ENCODE results near the gene ADRA2C.

DNA sequence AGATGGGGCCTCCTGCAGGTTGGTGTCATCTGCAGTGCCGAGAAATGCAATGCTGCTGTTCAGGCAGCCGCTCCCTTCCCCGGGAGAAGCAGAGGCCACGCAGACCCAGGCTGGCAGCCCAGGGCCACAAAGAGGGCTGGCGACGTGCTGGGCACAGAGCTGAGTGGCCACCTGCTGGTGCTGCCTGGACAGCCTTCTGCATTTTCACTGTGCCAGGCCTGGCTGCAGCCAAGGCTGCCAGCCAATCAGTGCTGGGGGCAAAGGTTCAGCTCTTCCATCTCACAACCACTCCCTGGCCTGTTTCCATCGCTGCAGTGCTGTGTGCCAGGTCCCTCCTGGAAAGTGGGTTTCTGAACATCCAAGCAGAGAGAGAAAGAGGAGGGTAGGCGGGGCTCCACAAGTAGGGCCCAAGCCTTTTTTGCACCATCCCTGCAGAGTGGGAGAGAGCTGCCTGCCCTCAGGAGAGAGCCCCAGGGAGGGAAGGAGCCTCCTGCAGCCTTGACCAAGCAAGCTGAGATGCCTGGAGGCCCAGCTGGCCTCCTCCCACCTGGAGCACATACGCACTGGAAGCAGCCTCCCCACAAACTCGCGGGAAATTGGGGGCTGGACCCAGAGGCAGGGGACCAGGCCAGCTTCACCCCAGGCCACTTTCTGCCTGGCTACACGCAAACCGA, 20.1 kb downstream of the ADRA2C start:
- TF ChIP-seq, protein P1, sequence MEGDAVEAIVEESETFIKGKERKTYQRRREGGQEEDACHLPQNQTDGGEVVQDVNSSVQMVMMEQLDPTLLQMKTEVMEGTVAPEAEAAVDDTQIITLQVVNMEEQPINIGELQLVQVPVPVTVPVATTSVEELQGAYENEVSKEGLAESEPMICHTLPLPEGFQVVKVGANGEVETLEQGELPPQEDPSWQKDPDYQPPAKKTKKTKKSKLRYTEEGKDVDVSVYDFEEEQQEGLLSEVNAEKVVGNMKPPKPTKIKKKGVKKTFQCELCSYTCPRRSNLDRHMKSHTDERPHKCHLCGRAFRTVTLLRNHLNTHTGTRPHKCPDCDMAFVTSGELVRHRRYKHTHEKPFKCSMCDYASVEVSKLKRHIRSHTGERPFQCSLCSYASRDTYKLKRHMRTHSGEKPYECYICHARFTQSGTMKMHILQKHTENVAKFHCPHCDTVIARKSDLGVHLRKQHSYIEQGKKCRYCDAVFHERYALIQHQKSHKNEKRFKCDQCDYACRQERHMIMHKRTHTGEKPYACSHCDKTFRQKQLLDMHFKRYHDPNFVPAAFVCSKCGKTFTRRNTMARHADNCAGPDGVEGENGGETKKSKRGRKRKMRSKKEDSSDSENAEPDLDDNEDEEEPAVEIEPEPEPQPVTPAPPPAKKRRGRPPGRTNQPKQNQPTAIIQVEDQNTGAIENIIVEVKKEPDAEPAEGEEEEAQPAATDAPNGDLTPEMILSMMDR (conservative IDR thresholded peaks at IDR 0.05; ENCODE audit: low read depth in 2 of 2), result no peak
- TF ChIP-seq EZH2 (IDR thresholded peaks at IDR 0.05; ENCODE audit: low read depth, unreplicated experiment), result no peak
- TF ChIP-seq CREB1 (CRISPR knock-in tag; IDR thresholded peaks at IDR 0.05; ENCODE audit: low read depth), result no peak
- TF ChIP-seq, protein P2, sequence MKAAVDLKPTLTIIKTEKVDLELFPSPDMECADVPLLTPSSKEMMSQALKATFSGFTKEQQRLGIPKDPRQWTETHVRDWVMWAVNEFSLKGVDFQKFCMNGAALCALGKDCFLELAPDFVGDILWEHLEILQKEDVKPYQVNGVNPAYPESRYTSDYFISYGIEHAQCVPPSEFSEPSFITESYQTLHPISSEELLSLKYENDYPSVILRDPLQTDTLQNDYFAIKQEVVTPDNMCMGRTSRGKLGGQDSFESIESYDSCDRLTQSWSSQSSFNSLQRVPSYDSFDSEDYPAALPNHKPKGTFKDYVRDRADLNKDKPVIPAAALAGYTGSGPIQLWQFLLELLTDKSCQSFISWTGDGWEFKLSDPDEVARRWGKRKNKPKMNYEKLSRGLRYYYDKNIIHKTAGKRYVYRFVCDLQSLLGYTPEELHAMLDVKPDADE (IDR thresholded peaks at IDR 0.05), result no peak
- no peak for TF ChIP-seq EZH2phosphoT487 (IDR thresholded peaks at IDR 0.05; ENCODE audit: unreplicated experiment)
- no peak for TF ChIP-seq NANOG (IDR thresholded peaks at IDR 0.05; ENCODE audit: borderline replicate concordance)
- TF ChIP-seq POLR2AphosphoS5 (IDR thresholded peaks at IDR 0.05; ENCODE audit: low read depth), result no peak
- TF ChIP-seq ZNF331 (CRISPR knock-in tag; IDR thresholded peaks at IDR 0.05; ENCODE audit: low read depth), result no peak
- TF ChIP-seq, protein P3, sequence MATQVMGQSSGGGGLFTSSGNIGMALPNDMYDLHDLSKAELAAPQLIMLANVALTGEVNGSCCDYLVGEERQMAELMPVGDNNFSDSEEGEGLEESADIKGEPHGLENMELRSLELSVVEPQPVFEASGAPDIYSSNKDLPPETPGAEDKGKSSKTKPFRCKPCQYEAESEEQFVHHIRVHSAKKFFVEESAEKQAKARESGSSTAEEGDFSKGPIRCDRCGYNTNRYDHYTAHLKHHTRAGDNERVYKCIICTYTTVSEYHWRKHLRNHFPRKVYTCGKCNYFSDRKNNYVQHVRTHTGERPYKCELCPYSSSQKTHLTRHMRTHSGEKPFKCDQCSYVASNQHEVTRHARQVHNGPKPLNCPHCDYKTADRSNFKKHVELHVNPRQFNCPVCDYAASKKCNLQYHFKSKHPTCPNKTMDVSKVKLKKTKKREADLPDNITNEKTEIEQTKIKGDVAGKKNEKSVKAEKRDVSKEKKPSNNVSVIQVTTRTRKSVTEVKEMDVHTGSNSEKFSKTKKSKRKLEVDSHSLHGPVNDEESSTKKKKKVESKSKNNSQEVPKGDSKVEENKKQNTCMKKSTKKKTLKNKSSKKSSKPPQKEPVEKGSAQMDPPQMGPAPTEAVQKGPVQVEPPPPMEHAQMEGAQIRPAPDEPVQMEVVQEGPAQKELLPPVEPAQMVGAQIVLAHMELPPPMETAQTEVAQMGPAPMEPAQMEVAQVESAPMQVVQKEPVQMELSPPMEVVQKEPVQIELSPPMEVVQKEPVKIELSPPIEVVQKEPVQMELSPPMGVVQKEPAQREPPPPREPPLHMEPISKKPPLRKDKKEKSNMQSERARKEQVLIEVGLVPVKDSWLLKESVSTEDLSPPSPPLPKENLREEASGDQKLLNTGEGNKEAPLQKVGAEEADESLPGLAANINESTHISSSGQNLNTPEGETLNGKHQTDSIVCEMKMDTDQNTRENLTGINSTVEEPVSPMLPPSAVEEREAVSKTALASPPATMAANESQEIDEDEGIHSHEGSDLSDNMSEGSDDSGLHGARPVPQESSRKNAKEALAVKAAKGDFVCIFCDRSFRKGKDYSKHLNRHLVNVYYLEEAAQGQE (IDR thresholded peaks at IDR 0.05; ENCODE audit: unreplicated experiment), result no peak
- TF ChIP-seq ZNF114 (CRISPR knock-in tag; IDR thresholded peaks at IDR 0.05), result no peak
- TF ChIP-seq JUNB (IDR thresholded peaks at IDR 0.05; ENCODE audit: unreplicated experiment), result no peak

All from GM23338 (cell line).